ENCODE measurements around the gene CCR2.

CCR2 gene

DNA sequence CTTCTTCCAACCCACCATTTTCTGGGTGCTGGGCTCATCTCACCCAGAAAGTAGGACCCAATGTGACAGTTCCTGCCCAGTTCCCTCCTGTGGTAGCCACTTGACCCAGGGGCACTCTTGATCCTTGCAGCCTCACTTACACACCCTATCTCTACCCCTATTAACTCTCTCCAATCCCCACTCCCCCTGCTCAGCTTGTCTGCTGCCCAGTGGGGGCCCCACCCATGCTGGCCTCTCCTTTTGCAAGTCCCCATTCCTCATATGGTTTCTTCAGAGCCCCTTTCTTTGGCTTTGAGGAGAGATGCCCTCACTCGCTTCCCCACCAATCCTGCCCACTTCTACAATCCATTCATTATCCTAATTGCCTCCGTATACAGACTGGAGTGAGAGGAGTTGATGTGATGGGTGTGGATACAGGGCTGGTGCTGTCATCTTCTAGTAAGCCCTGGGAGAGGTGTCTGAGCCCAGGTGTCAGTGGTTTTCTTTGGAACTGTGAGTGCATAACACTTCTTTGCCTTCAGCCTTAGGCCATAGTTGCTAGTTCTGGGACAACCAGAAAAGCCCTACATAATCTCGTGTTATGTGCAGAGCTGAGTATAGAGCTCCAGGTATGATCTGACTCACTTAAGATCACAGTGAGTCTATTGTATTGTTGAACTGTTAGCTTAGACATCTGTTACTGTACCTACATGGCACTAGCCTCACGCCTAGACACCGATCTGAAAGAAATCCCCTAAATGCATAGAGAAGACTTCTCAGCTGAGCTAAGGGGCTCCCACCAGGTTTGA lies 12.0 kb downstream of the CCR2 start:
- no peaks in the 10 kb centered on the region for H3K36me3 ChIP-seq (ENCODE audit: control insufficient read depth, insufficient read depth, low read length)
- H3K9me3 ChIP-seq (ENCODE audit: control insufficient read depth, low read length), result no peaks in the 10 kb centered on the region
- no peak for DNase-seq
- H3K27ac ChIP-seq (ENCODE audit: insufficient read depth, low read length, poor library complexity, severe bottlenecking), result no peak overlapping the region
- peaks cover 28% of the 10 kb centered on the region for H3K4me1 ChIP-seq (ENCODE audit: control insufficient read depth, insufficient read depth, low read length, poor library complexity, severe bottlenecking)
- H3K4me3 ChIP-seq (ENCODE audit: insufficient read depth, low read depth, low read length, poor library complexity, severe bottlenecking), result no peak overlapping the region
- H3K27me3 ChIP-seq (replicated peaks; ENCODE audit: control insufficient read depth, insufficient read depth, low read length, poor library complexity, severe bottlenecking), result no peaks in the 10 kb centered on the region

GRCh38 chr3:46367811-46368210 lies 13.9 kb downstream of the CCR2 start:
- Histone ChIP-seq H3K4me1 (ENCODE audit: control insufficient read depth, insufficient read depth, low read length, poor library complexity, severe bottlenecking) (peaks cover 29% of the 10 kb centered on the region), H3K9me3 (ENCODE audit: control insufficient read depth, low read length) (no peaks in the 10 kb centered on the region), H3K27ac (ENCODE audit: insufficient read depth, low read length, poor library complexity, severe bottlenecking) (no peak overlapping the region), H3K27me3 (replicated peaks; ENCODE audit: control insufficient read depth, insufficient read depth, low read length, poor library complexity, severe bottlenecking) (no peaks in the 10 kb centered on the region), H3K36me3 (ENCODE audit: control insufficient read depth, insufficient read depth, low read length) (no peaks in the 10 kb centered on the region), H3K4me3 (ENCODE audit: insufficient read depth, low read depth, low read length, poor library complexity, severe bottlenecking) (no peak overlapping the region)
- DNase-seq, result no peak

- H3K4me1 ChIP-seq (ENCODE audit: control insufficient read depth, insufficient read depth, low read length, poor library complexity, severe bottlenecking), result peaks cover 31% of the 10 kb centered on the region
- H3K36me3 ChIP-seq (ENCODE audit: control insufficient read depth, insufficient read depth, low read length), result no peaks in the 10 kb centered on the region
- no peaks in the 10 kb centered on the region for H3K27me3 ChIP-seq (replicated peaks; ENCODE audit: control insufficient read depth, insufficient read depth, low read length, poor library complexity, severe bottlenecking)
- H3K4me3 ChIP-seq (ENCODE audit: insufficient read depth, low read depth, low read length, poor library complexity, severe bottlenecking), result no peak overlapping the region
- peak; percentile 49 to 52 (median 51) for DNase-seq
- no peak overlapping the region for H3K27ac ChIP-seq (ENCODE audit: insufficient read depth, low read length, poor library complexity, severe bottlenecking)
- no peaks in the 10 kb centered on the region for H3K9me3 ChIP-seq (ENCODE audit: control insufficient read depth, low read length)
Observed at GRCh38 chr3:46368569-46368968, 14.7 kb downstream of the CCR2 start.

DNA sequence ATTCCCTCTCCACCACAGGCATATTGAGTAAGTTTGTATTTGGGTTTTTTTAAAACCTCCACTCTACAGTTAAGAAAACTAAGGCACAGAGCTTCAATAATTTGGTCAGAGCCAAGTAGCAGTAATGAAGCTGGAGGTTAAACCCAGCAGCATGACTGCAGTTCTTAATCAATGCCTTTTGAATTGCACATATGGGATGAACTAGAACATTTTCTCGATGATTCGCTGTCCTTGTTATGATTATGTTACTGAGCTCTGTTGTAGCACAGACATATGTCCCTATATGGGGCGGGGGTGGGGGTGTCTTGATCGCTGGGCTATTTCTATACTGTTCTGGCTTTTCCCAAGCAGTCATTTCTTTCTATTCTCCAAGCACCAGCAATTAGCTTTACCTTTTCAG lies 15.2 kb downstream of the CCR2 start:
- H3K4me1 ChIP-seq (ENCODE audit: control insufficient read depth, insufficient read depth, low read length, poor library complexity, severe bottlenecking), result peaks cover 31% of the 10 kb centered on the region
- no peak for DNase-seq
- peak overlapping the region; percentile 30 for H3K27ac ChIP-seq (ENCODE audit: insufficient read depth, low read length, poor library complexity, severe bottlenecking)
- H3K9me3 ChIP-seq (ENCODE audit: control insufficient read depth, low read length), result no peaks in the 10 kb centered on the region
- no peak overlapping the region for H3K4me3 ChIP-seq (ENCODE audit: insufficient read depth, low read depth, low read length, poor library complexity, severe bottlenecking)
- no peaks in the 10 kb centered on the region for H3K27me3 ChIP-seq (replicated peaks; ENCODE audit: control insufficient read depth, insufficient read depth, low read length, poor library complexity, severe bottlenecking)
- H3K36me3 ChIP-seq (ENCODE audit: control insufficient read depth, insufficient read depth, low read length), result no peaks in the 10 kb centered on the region

DNA sequence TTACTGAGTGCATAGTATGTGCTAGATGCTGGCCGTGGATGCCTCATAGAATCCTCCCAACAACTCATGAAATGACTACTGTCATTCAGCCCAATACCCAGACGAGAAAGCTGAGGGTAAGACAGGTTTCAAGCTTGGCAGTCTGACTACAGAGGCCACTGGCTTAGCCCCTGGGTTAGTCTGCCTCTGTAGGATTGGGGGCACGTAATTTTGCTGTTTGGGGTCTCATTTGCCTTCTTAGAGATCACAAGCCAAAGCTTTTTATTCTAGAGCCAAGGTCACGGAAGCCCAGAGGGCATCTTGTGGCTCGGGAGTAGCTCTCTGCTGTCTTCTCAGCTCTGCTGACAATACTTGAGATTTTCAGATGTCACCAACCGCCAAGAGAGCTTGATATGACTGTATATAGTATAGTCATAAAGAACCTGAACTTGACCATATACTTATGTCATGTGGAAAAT lies 15.8 kb downstream of the CCR2 start:
- Histone ChIP-seq H3K36me3 (ENCODE audit: control insufficient read depth, insufficient read depth, low read length) (no peaks in the 10 kb centered on the region), H3K4me1 (ENCODE audit: control insufficient read depth, insufficient read depth, low read length, poor library complexity, severe bottlenecking) (peaks cover 31% of the 10 kb centered on the region), H3K27ac (ENCODE audit: insufficient read depth, low read length, poor library complexity, severe bottlenecking) (peak overlapping the region; percentile 30), H3K4me3 (ENCODE audit: insufficient read depth, low read depth, low read length, poor library complexity, severe bottlenecking) (peak overlapping the region; percentile 1), H3K9me3 (ENCODE audit: control insufficient read depth, low read length) (no peaks in the 10 kb centered on the region), H3K27me3 (replicated peaks; ENCODE audit: control insufficient read depth, insufficient read depth, low read length, poor library complexity, severe bottlenecking) (no peaks in the 10 kb centered on the region)
- no peak for DNase-seq

- Histone ChIP-seq H3K9me3 (ENCODE audit: control insufficient read depth, low read length) (no peaks in the 10 kb centered on the region), H3K4me1 (ENCODE audit: control insufficient read depth, insufficient read depth, low read length, poor library complexity, severe bottlenecking) (peaks cover 42% of the 10 kb centered on the region), H3K36me3 (ENCODE audit: control insufficient read depth, insufficient read depth, low read length) (no peaks in the 10 kb centered on the region), H3K27ac (ENCODE audit: insufficient read depth, low read length, poor library complexity, severe bottlenecking) (peak within 1 kb of the TSS; percentile 54), H3K4me3 (ENCODE audit: insufficient read depth, low read depth, low read length, poor library complexity, severe bottlenecking) (peak within 1 kb of the TSS; percentile 1), H3K27me3 (replicated peaks; ENCODE audit: control insufficient read depth, insufficient read depth, low read length, poor library complexity, severe bottlenecking) (no peaks in the 10 kb centered on the region)
- DNase-seq, result no peak
Observed at GRCh38 chr3:46370839-46371518, 17.1 kb downstream of the CCR2 start, which contains the start of gene CCR5. Gene CCR5 (plus strand): TSS chr3:46370946. CDS start chr3:46372903, 1,957 bp downstream.

GRCh38 chr3:46371519-46372340 lies 17.8 kb downstream of the CCR2 start:
- no peaks in the 10 kb centered on the region for H3K9me3 ChIP-seq (ENCODE audit: control insufficient read depth, low read length)
- H3K27ac ChIP-seq (ENCODE audit: insufficient read depth, low read length, poor library complexity, severe bottlenecking), result peak overlapping the region; percentile 54
- no peak for DNase-seq
- H3K4me3 ChIP-seq (ENCODE audit: insufficient read depth, low read depth, low read length, poor library complexity, severe bottlenecking), result no peak overlapping the region
- H3K27me3 ChIP-seq (replicated peaks; ENCODE audit: control insufficient read depth, insufficient read depth, low read length, poor library complexity, severe bottlenecking), result no peaks in the 10 kb centered on the region
- H3K36me3 ChIP-seq (ENCODE audit: control insufficient read depth, insufficient read depth, low read length), result no peaks in the 10 kb centered on the region
- peaks cover 42% of the 10 kb centered on the region for H3K4me1 ChIP-seq (ENCODE audit: control insufficient read depth, insufficient read depth, low read length, poor library complexity, severe bottlenecking)

- DNase-seq, result no peak
- no peaks in the 10 kb centered on the region for H3K27me3 ChIP-seq (replicated peaks; ENCODE audit: control insufficient read depth, insufficient read depth, low read length, poor library complexity, severe bottlenecking)
- no peak overlapping the region for H3K4me3 ChIP-seq (ENCODE audit: insufficient read depth, low read depth, low read length, poor library complexity, severe bottlenecking)
- no peak overlapping the region for H3K27ac ChIP-seq (ENCODE audit: insufficient read depth, low read length, poor library complexity, severe bottlenecking)
- no peaks in the 10 kb centered on the region for H3K9me3 ChIP-seq (ENCODE audit: control insufficient read depth, low read length)
- H3K36me3 ChIP-seq (ENCODE audit: control insufficient read depth, insufficient read depth, low read length), result no peaks in the 10 kb centered on the region
- H3K4me1 ChIP-seq (ENCODE audit: control insufficient read depth, insufficient read depth, low read length, poor library complexity, severe bottlenecking), result peaks cover 42% of the 10 kb centered on the region
Observed at GRCh38 chr3:46372492-46373359, 18.8 kb downstream of the CCR2 start.

DNA sequence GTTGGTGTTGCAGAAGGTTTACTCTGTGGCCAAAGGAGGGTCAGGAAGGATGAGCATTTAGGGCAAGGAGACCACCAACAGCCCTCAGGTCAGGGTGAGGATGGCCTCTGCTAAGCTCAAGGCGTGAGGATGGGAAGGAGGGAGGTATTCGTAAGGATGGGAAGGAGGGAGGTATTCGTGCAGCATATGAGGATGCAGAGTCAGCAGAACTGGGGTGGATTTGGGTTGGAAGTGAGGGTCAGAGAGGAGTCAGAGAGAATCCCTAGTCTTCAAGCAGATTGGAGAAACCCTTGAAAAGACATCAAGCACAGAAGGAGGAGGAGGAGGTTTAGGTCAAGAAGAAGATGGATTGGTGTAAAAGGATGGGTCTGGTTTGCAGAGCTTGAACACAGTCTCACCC lies 20.8 kb downstream of the CCR2 start:
- H3K4me3 ChIP-seq (ENCODE audit: insufficient read depth, low read depth, low read length, poor library complexity, severe bottlenecking), result no peak overlapping the region
- H3K9me3 ChIP-seq (ENCODE audit: control insufficient read depth, low read length), result no peaks in the 10 kb centered on the region
- no peaks in the 10 kb centered on the region for H3K36me3 ChIP-seq (ENCODE audit: control insufficient read depth, insufficient read depth, low read length)
- H3K27ac ChIP-seq (ENCODE audit: insufficient read depth, low read length, poor library complexity, severe bottlenecking), result no peak overlapping the region
- H3K27me3 ChIP-seq (replicated peaks; ENCODE audit: control insufficient read depth, insufficient read depth, low read length, poor library complexity, severe bottlenecking), result no peaks in the 10 kb centered on the region
- peaks cover 26% of the 10 kb centered on the region for H3K4me1 ChIP-seq (ENCODE audit: control insufficient read depth, insufficient read depth, low read length, poor library complexity, severe bottlenecking)
- DNase-seq, result no peak
